D721Med (cell line): ENCODE data around the gene AGAP2.
"Not testable (repeated sequence)": the region's sequence is repeated elsewhere in the genome, so short reads cannot be mapped to it uniquely, and the experiment has no call there.

Experiments used
- DNase-seq: peaks from one replicate; pipeline ENCODE4 v3.0.0; 2011; ENCODE audit warnings: low spot score; ENCODE audit not compliant: insufficient read length
- FAIRE-seq: peaks from 2 replicates; lab custom pipeline; 2011; peaks lifted over from hg19 to GRCh38; lab: Jason Lieb, UNC
- CTCF ChIP-seq: IDR thresholded peaks from 2 replicates; pipeline ENCODE4 v1.5.1; 2012; ENCODE audit warnings: mild to moderate bottlenecking, control low read depth; ENCODE audit not compliant: insufficient read depth; ENCODE audit errors: missing control alignments

AGAP2 gene

GRCh38 chr12:57694459-57695019, 44.0 kb downstream of the AGAP2 start:
- DNase-seq, result no peak
- no peak for FAIRE-seq
- no peak for TF ChIP-seq CTCF

GRCh38 chr12:57693659-57694458, 44.7 kb downstream of the AGAP2 start, which contains the start of gene OS9:
Gene OS9, plus strand, starts transcription at chr12:57694132. Its CDS starts 30 bp downstream, at chr12:57694162.
- FAIRE-seq, result peak; percentile 90
- peak; percentile 64 for DNase-seq
- TF ChIP-seq CTCF, result peak; percentile 69

GRCh38 chr12:57693317-57693658, 45.3 kb downstream of the AGAP2 start:
- DNase-seq (no peak), FAIRE-seq (no peak)
- TF ChIP-seq CTCF, result no peak

GRCh38 chr12:57692500-57692899, 46.0 kb downstream of the AGAP2 start:
- no peak for TF ChIP-seq CTCF
- DNase-seq (no peak), FAIRE-seq (no peak)

- no peak for DNase-seq
These were observed 49.6 kb downstream of the AGAP2 start for GRCh38 chr12:57688931-57689330.

GRCh38 chr12:57687862-57688261, 50.7 kb downstream of the AGAP2 start:
- DNase-seq, result no peak
- no peak for FAIRE-seq
- TF ChIP-seq CTCF, result no peak

More at GRCh38 chr12:57688931-57689330, 49.6 kb downstream of the AGAP2 start:
- no peak for TF ChIP-seq CTCF
- no peak for FAIRE-seq

- no peak for TF ChIP-seq CTCF
- no peak for DNase-seq
- FAIRE-seq, result no peak
These were observed 58.8 kb downstream of the AGAP2 start for GRCh38 chr12:57679697-57680096.

GRCh38 chr12:57677947-57678346, 60.6 kb downstream of the AGAP2 start:
- DNase-seq, FAIRE-seq: not testable (repeated sequence)
